WTC11 (cell line): Measurements from ENCODE around the gene TACR2.

Experiments used
- TF ChIP-seq, protein P1 (sequence below): sonication (generic); formaldehyde crosslinking; IDR thresholded peaks from 2 replicates; pipeline ENCODE4 v1.8.0; 2022; ENCODE audit warnings: mild to moderate bottlenecking, missing genetic modification reagents
- TF ChIP-seq, protein P2 (sequence below): fragments of 200-600 bp; IDR thresholded peaks from 2 replicates; pipeline ENCODE4 v1.8.0; 2022; ENCODE audit warnings: antibody characterized with exemption
- TF ChIP-seq, protein P3 (sequence below): sonication (generic); formaldehyde crosslinking; IDR thresholded peaks from 2 replicates; pipeline ENCODE4 v1.8.0; 2022; ENCODE audit warnings: mild to moderate bottlenecking, missing genetic modification reagents

DNA sequence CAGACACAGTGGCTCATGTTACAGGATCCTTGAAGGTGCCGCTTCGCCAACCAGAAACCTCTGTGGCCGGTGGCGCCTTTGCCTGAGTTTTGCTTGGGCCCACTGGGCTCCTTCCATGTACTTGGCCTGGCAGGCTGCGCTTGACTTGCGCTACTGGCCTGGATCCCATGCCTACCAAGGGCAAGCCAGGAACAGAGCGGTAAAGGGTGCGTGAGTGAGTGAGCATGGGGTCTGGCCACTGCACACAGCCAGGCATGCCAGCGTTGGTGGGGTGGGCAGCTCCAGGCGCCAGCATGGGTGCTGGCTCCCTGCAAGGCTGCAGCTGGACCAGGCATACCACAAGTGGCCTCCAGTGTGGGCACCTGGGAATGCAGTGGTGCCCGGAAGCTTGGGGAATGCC, 18.2 kb upstream of the TACR2 start:
- TF ChIP-seq, protein P1, sequence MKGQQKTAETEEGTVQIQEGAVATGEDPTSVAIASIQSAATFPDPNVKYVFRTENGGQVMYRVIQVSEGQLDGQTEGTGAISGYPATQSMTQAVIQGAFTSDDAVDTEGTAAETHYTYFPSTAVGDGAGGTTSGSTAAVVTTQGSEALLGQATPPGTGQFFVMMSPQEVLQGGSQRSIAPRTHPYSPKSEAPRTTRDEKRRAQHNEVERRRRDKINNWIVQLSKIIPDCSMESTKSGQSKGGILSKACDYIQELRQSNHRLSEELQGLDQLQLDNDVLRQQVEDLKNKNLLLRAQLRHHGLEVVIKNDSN: no peak
- TF ChIP-seq, protein P2, sequence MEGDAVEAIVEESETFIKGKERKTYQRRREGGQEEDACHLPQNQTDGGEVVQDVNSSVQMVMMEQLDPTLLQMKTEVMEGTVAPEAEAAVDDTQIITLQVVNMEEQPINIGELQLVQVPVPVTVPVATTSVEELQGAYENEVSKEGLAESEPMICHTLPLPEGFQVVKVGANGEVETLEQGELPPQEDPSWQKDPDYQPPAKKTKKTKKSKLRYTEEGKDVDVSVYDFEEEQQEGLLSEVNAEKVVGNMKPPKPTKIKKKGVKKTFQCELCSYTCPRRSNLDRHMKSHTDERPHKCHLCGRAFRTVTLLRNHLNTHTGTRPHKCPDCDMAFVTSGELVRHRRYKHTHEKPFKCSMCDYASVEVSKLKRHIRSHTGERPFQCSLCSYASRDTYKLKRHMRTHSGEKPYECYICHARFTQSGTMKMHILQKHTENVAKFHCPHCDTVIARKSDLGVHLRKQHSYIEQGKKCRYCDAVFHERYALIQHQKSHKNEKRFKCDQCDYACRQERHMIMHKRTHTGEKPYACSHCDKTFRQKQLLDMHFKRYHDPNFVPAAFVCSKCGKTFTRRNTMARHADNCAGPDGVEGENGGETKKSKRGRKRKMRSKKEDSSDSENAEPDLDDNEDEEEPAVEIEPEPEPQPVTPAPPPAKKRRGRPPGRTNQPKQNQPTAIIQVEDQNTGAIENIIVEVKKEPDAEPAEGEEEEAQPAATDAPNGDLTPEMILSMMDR: no peak
- TF ChIP-seq, protein P3, sequence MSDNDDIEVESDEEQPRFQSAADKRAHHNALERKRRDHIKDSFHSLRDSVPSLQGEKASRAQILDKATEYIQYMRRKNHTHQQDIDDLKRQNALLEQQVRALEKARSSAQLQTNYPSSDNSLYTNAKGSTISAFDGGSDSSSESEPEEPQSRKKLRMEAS: no peak
